A673 (cell line): ENCODE data around the gene ABCB8.

Experiments used
- CTCF ChIP-seq: fragments of 300-800, 200-600 bp; sonication (generic); conservative IDR thresholded peaks from 2 replicates; pipeline ENCODE4 v1.5.1; 2017; ENCODE audit warnings: low read depth, mild to moderate bottlenecking, antibody characterized with exemption, low read length, moderate library complexity, mixed read lengths
- EZH2 ChIP-seq: fragments of 200-600 bp; sonication (generic); IDR thresholded peaks from 2 replicates; pipeline ENCODE4 v1.6.1; 2017; ENCODE audit warnings: borderline replicate concordance, low read depth, mild to moderate bottlenecking, mixed read lengths, antibody characterized with exemption, low read length; ENCODE audit not compliant: poor library complexity, severe bottlenecking

- TF ChIP-seq CTCF, result no peak
- no peak for TF ChIP-seq EZH2
These were observed 60.8 kb downstream of the ABCB8 start for GRCh38 chr7:151088856-151089699.
